ENCODE measurements around the gene PIGO. TPM values are rescaled to one million over a fixed set of nuclear protein-coding genes. Genes with fewer than 3 reads are reported as not detected.

PIGO gene
- total RNA-seq, 2 donors from 2014 or later: 29.6 to 34.9 TPM

- Histone ChIP-seq H3K36me3 (ENCODE audit: control insufficient read depth, insufficient read depth, low read length) (peaks cover 80% of the 10 kb centered on the region), H3K4me1 (ENCODE audit: control insufficient read depth, insufficient read depth, low read length) (no peaks in the 10 kb centered on the region), H3K27ac (ENCODE audit: low read depth, low read length) (no peak overlapping the region), H3K4me3 (ENCODE audit: low read length) (peak overlapping the region; percentile 100), H3K27me3 (ENCODE audit: control insufficient read depth, insufficient read depth, low read length, poor library complexity, severe bottlenecking) (no peaks in the 10 kb centered on the region), H3K9me3 (ENCODE audit: control insufficient read depth, low read length) (no peaks in the 10 kb centered on the region), H3K9ac (ENCODE audit: extremely low read depth, low read length, poor library complexity, severe bottlenecking) (no peak overlapping the region)
- WGBS, 2 experiments (ENCODE audit: insufficient coverage in 1 of 2, insufficient read length in 1 of 2): 86 to 90% methylated on average over 3 to 4 of the region's 4 CpGs
- DNase-seq: no peak
- H3K4me3 Mint-ChIP-seq: peak overlapping the region; percentile 97
- TF ChIP-seq, protein P1, sequence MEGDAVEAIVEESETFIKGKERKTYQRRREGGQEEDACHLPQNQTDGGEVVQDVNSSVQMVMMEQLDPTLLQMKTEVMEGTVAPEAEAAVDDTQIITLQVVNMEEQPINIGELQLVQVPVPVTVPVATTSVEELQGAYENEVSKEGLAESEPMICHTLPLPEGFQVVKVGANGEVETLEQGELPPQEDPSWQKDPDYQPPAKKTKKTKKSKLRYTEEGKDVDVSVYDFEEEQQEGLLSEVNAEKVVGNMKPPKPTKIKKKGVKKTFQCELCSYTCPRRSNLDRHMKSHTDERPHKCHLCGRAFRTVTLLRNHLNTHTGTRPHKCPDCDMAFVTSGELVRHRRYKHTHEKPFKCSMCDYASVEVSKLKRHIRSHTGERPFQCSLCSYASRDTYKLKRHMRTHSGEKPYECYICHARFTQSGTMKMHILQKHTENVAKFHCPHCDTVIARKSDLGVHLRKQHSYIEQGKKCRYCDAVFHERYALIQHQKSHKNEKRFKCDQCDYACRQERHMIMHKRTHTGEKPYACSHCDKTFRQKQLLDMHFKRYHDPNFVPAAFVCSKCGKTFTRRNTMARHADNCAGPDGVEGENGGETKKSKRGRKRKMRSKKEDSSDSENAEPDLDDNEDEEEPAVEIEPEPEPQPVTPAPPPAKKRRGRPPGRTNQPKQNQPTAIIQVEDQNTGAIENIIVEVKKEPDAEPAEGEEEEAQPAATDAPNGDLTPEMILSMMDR (conservative IDR thresholded peaks at IDR 0.05): no peak
- peak overlapping the region; percentile 70 for H3K27ac Mint-ChIP-seq
- H3K9me3 Mint-ChIP-seq: no peaks in the 10 kb centered on the region
- no peaks in the 10 kb centered on the region for H3K27me3 Mint-ChIP-seq (ENCODE audit: insufficient read depth)
- H3K36me3 Mint-ChIP-seq (ENCODE audit: low read depth): peaks cover 70% of the 10 kb centered on the region
- peaks cover 28% of the 10 kb centered on the region for H3K4me1 Mint-ChIP-seq
Measured at GRCh38 chr9:35069020-35069419, 27.4 kb downstream of the PIGO start.

DNA sequence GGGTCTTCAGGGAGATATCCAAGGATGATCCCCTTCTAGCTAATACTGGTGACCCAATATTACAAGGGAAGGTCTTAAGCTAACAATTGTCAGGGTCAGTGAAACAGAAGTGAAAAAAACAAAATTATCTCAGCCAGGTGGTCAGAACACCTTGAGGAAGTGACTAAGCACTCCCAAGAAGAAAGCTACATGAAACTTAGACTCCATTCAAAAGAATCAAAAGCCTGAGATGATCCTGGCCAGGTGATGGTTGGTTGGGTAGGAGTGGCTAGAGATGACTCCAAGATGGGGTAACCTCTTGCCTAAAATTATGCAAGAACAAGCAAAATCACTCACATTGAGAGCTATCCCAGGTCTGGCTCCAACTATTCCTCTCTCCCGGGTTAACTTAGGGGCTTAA is 29.3 kb downstream of the PIGO start:
- peaks cover 90% of the 10 kb centered on the region for H3K36me3 ChIP-seq (ENCODE audit: control insufficient read depth, insufficient read depth, low read length)
- WGBS, 2 experiments (ENCODE audit: insufficient coverage in 1 of 2, insufficient read length in 1 of 2): 100% methylated on average over 1 of the region's 1 CpG

DNA sequence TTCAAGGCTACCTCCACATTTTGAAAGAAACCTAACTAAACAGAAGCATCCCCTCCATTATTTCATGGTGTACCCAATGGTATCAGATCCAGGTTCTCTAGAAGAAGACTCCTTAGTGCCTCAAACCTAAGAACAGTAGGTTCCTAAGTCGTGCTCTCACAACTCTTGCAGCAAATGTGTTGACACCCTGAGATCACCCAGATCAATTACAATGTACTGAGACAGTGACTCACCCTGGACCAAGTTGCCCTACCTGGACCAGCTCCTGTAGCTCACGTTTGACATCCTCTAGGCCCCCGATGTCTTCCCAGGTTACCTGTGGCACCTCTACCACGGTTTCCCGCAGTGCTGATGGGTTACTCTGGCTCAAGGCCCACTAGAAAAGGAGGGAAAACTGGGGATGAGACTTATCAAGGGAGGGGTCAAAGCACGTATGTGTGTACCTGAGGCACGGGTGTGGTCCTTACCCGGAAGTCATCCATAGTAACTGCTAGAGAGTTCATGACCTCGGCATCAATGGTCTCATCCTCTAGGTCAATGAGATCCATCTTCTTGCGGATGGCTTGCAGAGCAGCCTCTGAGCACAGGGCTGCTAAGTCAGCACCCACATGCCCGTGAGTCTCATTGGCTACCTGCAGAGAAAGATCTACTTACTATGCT is 35.7 kb downstream of the PIGO start:
- peaks cover 95% of the 10 kb centered on the region for H3K36me3 Mint-ChIP-seq (ENCODE audit: low read depth)
- H3K27ac Mint-ChIP-seq: no peak overlapping the region
- Histone ChIP-seq H3K4me3 (ENCODE audit: low read length) (no peak overlapping the region), H3K4me1 (ENCODE audit: control insufficient read depth, insufficient read depth, low read length) (no peaks in the 10 kb centered on the region), H3K27me3 (ENCODE audit: control insufficient read depth, insufficient read depth, low read length, poor library complexity, severe bottlenecking) (no peaks in the 10 kb centered on the region), H3K9ac (ENCODE audit: extremely low read depth, low read length, poor library complexity, severe bottlenecking) (no peak overlapping the region), H3K9me3 (ENCODE audit: control insufficient read depth, low read length) (no peaks in the 10 kb centered on the region), H3K27ac (ENCODE audit: low read depth, low read length) (no peak overlapping the region), H3K36me3 (ENCODE audit: control insufficient read depth, insufficient read depth, low read length) (peaks cover 99% of the 10 kb centered on the region)
- no peaks in the 10 kb centered on the region for H3K27me3 Mint-ChIP-seq (ENCODE audit: insufficient read depth)
- DNase-seq: no peak
- TF ChIP-seq, protein P1 (conservative IDR thresholded peaks at IDR 0.05): no peak
- H3K4me1 Mint-ChIP-seq: no peaks in the 10 kb centered on the region
- H3K9me3 Mint-ChIP-seq: no peaks in the 10 kb centered on the region
- no peak overlapping the region for H3K4me3 Mint-ChIP-seq
- 95 to 96% methylated on average over 10 to 11 of the region's 11 CpGs for WGBS, 2 experiments (ENCODE audit: insufficient coverage in 1 of 2, insufficient read length in 1 of 2)

More for the DNA sequence above, 29.3 kb downstream of the PIGO start:
- no peak overlapping the region for H3K27ac ChIP-seq (ENCODE audit: low read depth, low read length)
- H3K4me3 ChIP-seq (ENCODE audit: low read length): no peak overlapping the region
- no peak for DNase-seq
- H3K4me1 Mint-ChIP-seq: peaks cover 24% of the 10 kb centered on the region
- no peaks in the 10 kb centered on the region for H3K27me3 Mint-ChIP-seq (ENCODE audit: insufficient read depth)
- H3K27me3 ChIP-seq (ENCODE audit: control insufficient read depth, insufficient read depth, low read length, poor library complexity, severe bottlenecking): no peaks in the 10 kb centered on the region
- H3K9ac ChIP-seq (ENCODE audit: extremely low read depth, low read length, poor library complexity, severe bottlenecking): no peak overlapping the region
- H3K4me3 Mint-ChIP-seq: no peak overlapping the region
- H3K36me3 Mint-ChIP-seq (ENCODE audit: low read depth): peaks cover 83% of the 10 kb centered on the region
- H3K27ac Mint-ChIP-seq: no peak overlapping the region
- no peaks in the 10 kb centered on the region for H3K4me1 ChIP-seq (ENCODE audit: control insufficient read depth, insufficient read depth, low read length)
- TF ChIP-seq, protein P1 (conservative IDR thresholded peaks at IDR 0.05): no peak
- H3K9me3 Mint-ChIP-seq: no peaks in the 10 kb centered on the region
- H3K9me3 ChIP-seq (ENCODE audit: control insufficient read depth, low read length): no peaks in the 10 kb centered on the region
